CD4-positive, alpha-beta memory T cell (primary cell): ENCODE data around the gene HDAC10. TPM values are rescaled to one million over a fixed set of nuclear protein-coding genes. Genes with fewer than 3 reads are reported as not detected.

Source experiments
- CTCF ChIA-PET: fragments of 350-600 bp; sonication (Branson Sonifier 250); formaldehyde crosslinking; loops from one replicate; lab custom pipeline; 2021; ENCODE audit warnings: inconsistent platforms; ENCODE audit not compliant: partially characterized antibody; lab: Charles Lee
- POLR2A ChIA-PET: fragments of 350-600 bp; sonication (Branson Sonifier 250); formaldehyde crosslinking; loops from one replicate; lab custom pipeline; 2021; ENCODE audit not compliant: partially characterized antibody; lab: Charles Lee
- DNase-seq, 5 donors: peaks; one replicate each; pipeline versions ENCODE4 v3.0.0 to v3.0.0-alpha.2; 2020 to 2022; ENCODE audit warnings: mixed read lengths in 1 of 5
- H3K27ac ChIP-seq: one replicate; pipeline ENCODE4 v1.7.0; 2013; ENCODE audit warnings: low read depth, low read length
- H3K27me3 ChIP-seq: 2 replicates; pipeline ENCODE4 v1.7.0; 2013; ENCODE audit warnings: mild to moderate bottlenecking, low read length, moderate library complexity; ENCODE audit not compliant: insufficient read depth
- H3K36me3 ChIP-seq: 2 replicates; pipeline ENCODE4 v1.7.0; 2013; ENCODE audit warnings: mild to moderate bottlenecking, low read length, moderate library complexity; ENCODE audit not compliant: insufficient read depth
- H3K4me1 ChIP-seq: 2 replicates; pipeline ENCODE4 v1.7.0; 2013; ENCODE audit warnings: mild to moderate bottlenecking, low read length, moderate library complexity; ENCODE audit not compliant: insufficient read depth
- H3K4me3 ChIP-seq, 2 donors: one replicate each; pipeline ENCODE4 v1.7.0; 2013; ENCODE audit warnings: low read length in 2 of 2, mild to moderate bottlenecking in 1 of 2
- H3K9me3 ChIP-seq, 2 donors: one replicate each; pipeline ENCODE4 v1.7.0; 2013; ENCODE audit warnings: low read length in 2 of 2, control low read depth in 1 of 2; ENCODE audit not compliant: control insufficient read depth in 1 of 2
- H3K27ac Mint-ChIP-seq, 7 donors: one replicate each; pipeline ENCODE4 v1.8.0; 2020 to 2021; ENCODE audit warnings: mixed read lengths in 7 of 7, mild to moderate bottlenecking in 6 of 7, inconsistent platforms in 3 of 7, moderate library complexity in 3 of 7
- H3K27me3 Mint-ChIP-seq, 2 donors: one replicate each; pipeline ENCODE4 v1.8.0; 2020 to 2021; ENCODE audit warnings: mixed read lengths in 2 of 2
- H3K36me3 Mint-ChIP-seq, 2 donors: one replicate each; pipeline ENCODE4 v1.8.0; 2020 to 2021; ENCODE audit warnings: mixed read lengths in 2 of 2, inconsistent platforms in 1 of 2, mild to moderate bottlenecking in 1 of 2
- H3K4me1 Mint-ChIP-seq, 4 donors: one replicate each; pipeline ENCODE4 v1.8.0; 2020 to 2021; ENCODE audit warnings: mixed read lengths in 4 of 4, mild to moderate bottlenecking in 1 of 4
- H3K4me3 Mint-ChIP-seq, 8 donors: one replicate each; pipeline ENCODE4 v1.8.0; 2020 to 2021; ENCODE audit warnings: mixed read lengths in 8 of 8, mild to moderate bottlenecking in 7 of 8, moderate library complexity in 6 of 8, inconsistent platforms in 3 of 8
- H3K9me3 Mint-ChIP-seq, 8 donors: one replicate each; pipeline ENCODE4 v1.8.0; 2020 to 2021; ENCODE audit warnings: mixed read lengths in 8 of 8, mild to moderate bottlenecking in 5 of 8, inconsistent platforms in 3 of 8, moderate library complexity in 1 of 8
- intact Hi-C: fragments of 100-400 bp; cut with micrococcal nuclease; formaldehyde crosslinking; loops from one replicate; pipeline ENCODE4 v1.15.1; 2023
- polyA plus RNA-seq, 2 donors: library from polyadenylated mRNA; unstranded; fragments of 300-500 nt; fragmentation: Illumina TruSeq; gene quantifications; one replicate each; pipeline ENCODE4 v1.2.3, GENCODE V29; 2021
- total RNA-seq, 2 experiments: library from RNA; stranded (reverse); gene quantifications; one replicate each; pipeline ENCODE4 v1.2.3, GENCODE V29; 2021

The HDAC10 gene
- total and polyA plus RNA-seq, 4 experiments from 2014 or later, result 3.8 to 151 (median 73.7) TPM

DNA sequence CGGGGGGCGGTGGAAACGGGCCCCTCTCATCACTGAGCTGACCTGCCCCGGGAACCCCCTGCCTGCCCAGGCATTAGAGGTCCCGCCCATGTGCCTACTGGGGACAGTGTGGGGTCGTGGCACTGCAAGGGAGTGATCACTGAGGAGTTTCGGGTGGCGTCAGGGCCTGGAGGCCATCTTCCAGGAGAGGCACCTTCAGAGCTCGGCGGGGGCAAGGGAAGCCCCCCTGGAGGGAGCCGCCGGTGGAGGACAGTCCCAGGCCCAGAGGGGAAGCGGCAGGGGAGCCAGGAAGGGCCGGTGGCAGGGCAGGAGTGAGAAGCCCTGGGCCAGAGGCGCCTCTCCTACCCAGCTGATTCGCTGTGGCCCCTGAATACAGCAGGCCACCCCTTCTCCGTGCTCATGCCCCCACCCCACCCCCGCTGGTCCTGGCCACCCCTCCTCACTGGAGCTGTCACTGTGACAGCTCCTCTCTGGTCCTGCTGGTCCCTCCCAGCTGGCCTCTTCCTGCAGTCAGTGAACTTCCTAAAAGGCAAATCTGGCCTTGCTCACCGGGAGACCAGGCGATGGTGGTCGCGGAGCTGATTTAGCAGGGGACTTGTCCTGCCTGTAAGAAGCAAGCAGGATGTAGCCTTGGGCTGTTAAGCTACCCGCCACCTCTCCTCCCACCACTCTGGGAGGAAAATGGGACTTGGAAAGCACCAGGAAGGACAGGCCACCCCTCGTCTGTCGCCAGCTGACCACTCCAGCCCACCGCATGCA is 21.2 kb upstream of the HDAC10 start:
- Histone ChIP-seq H3K4me3 (no peak overlapping the region), H3K4me1 (peaks cover 30% of the 10 kb centered on the region), H3K27ac (no peak overlapping the region), H3K36me3 (no peaks in the 10 kb centered on the region), H3K27me3 (no peaks in the 10 kb centered on the region), H3K9me3 (no peaks in the 10 kb centered on the region)
- ChIA-PET CTCF (interaction anchor here (0.8 to 2.5 kb wide), 11 partner anchors 19 to 253 kb away, joined by 3 to 11 read pairs (median 4); partner anchors contain the start of genes DENND6B, HDAC10, LMF2 and NCAPH2), POLR2A (interaction anchor here (0.6 to 2.8 kb wide), 6 partner anchors 21 to 347 kb away, joined by 3 to 10 read pairs (median 4); partner anchors contain the start of genes HDAC10 and TUBGCP6)
- H3K27ac Mint-ChIP-seq, result no peak overlapping the region
- H3K36me3 Mint-ChIP-seq, result no peaks in the 10 kb centered on the region
- H3K4me3 Mint-ChIP-seq, result peak overlapping the region in 3 of 8 donors; percentile 7 to 54 (median 25)
- no peaks in the 10 kb centered on the region for H3K9me3 Mint-ChIP-seq
- DNase-seq, result no peak
- intact Hi-C loops, result loop anchor here (5.0 kb wide), 1 partner anchor 225 kb away; no protein-coding TSS in a partner anchor
- H3K27me3 Mint-ChIP-seq, result no peaks in the 10 kb centered on the region
- H3K4me1 Mint-ChIP-seq, result peaks cover 1 to 24% (median 10%) of the 10 kb centered on the region in 4 donors

DNA sequence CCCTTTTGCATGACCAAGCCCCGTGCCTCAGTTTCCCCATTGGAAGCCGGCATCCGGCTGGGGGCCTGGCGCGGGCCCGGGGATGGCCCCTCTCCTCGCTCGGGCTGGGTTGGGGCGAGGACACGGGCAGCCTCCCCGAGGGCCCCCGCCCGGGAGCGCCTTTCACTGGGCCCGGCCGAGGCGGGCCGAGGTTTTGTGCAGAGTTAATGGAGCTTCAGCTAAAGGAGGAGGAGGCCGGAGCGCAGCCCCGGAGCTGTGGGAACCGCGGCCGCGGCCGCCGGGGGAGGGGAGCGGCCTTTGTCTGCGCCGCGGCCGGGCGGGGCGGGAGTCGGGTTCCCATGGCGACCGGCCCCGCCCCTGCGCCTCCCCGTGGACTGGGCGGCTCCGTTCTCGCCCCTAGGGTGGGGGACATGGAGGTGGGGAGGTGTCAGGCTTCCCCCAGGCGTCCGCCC is 20.5 kb upstream of the HDAC10 start:
- Histone ChIP-seq H3K4me3 (peak overlapping the region; percentile 12 to 64), H3K9me3 (no peaks in the 10 kb centered on the region), H3K36me3 (no peaks in the 10 kb centered on the region), H3K27ac (no peak overlapping the region), H3K4me1 (peaks cover 30% of the 10 kb centered on the region), H3K27me3 (no peaks in the 10 kb centered on the region)
- intact Hi-C loops, result loop anchor here (2.0 to 5.0 kb wide), 4 partner anchors 27 to 349 kb away; partner anchors contain the start of genes DENND6B and TUBGCP6
- no peaks in the 10 kb centered on the region for H3K9me3 Mint-ChIP-seq
- H3K27me3 Mint-ChIP-seq, result no peaks in the 10 kb centered on the region
- H3K27ac Mint-ChIP-seq, result peak overlapping the region in 1 of 7 donors; percentile 61
- peak overlapping the region in 2 of 8 donors; percentile 51 to 72 for H3K4me3 Mint-ChIP-seq
- no peaks in the 10 kb centered on the region for H3K36me3 Mint-ChIP-seq
- CTCF ChIA-PET, result interaction anchor here (1.1 to 2.5 kb wide), 4 partner anchors 19 to 56 kb away, joined by 3 to 11 read pairs (median 6); partner anchors contain the start of genes DENND6B and HDAC10
- DNase-seq, result peak in 3 of 5 donors; percentile 35 to 50 (median 42)
- POLR2A ChIA-PET, result interaction anchor here (0.6 to 4.6 kb wide), 6 partner anchors 20 to 348 kb away, joined by 3 to 26 read pairs (median 4); partner anchors contain the start of genes HDAC10 and TUBGCP6
- H3K4me1 Mint-ChIP-seq, result peaks cover 1 to 24% (median 10%) of the 10 kb centered on the region in 4 donors

DNA sequence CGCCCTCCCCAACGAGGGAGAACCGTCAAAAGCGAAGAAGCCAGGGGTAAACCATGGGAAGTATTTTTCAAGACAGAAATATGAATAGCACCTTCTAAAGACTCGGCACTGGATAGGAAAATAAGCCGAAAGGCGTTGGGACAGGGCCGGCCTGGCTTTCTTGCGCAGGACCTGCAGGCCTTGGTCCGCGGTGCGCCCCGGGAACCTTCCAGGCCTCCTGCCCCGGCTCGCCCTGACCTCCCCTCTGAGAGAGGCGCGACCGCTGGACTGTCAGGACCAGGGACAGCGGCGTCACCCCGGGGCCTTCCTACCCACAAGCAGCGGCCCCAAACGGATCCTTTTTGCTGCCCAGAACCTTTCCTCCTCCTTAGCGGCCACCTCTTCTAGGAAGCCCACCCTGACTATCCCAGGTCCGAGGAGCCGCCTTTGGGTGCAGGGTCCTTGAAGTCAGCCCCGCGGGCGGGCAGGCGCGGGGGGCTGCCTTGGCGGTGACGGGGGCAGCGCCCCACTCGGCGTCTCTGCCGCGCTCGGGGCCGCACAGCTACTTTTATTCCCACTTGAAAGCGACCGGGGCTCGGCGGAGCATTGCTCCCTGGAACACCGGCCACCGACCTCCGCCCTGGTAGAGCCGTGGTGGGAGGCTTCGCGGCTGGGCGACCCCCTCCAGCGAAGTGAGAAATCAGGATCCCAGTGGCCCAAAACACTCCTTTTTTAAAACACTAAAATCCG is 19.8 kb upstream of the HDAC10 start:
- Histone ChIP-seq H3K4me1 (peaks cover 30% of the 10 kb centered on the region), H3K27ac (peak overlapping the region; percentile 33), H3K27me3 (no peaks in the 10 kb centered on the region), H3K4me3 (peak overlapping the region; percentile 42 to 64), H3K36me3 (no peaks in the 10 kb centered on the region), H3K9me3 (no peaks in the 10 kb centered on the region)
- Mint-ChIP-seq H3K4me1 (peaks cover 1 to 24% (median 10%) of the 10 kb centered on the region in 4 donors), H3K36me3 (no peaks in the 10 kb centered on the region), H3K27me3 (no peaks in the 10 kb centered on the region), H3K4me3 (peak overlapping the region; percentile 61 to 83 (median 74)), H3K27ac (peak overlapping the region in 4 of 7 donors; percentile 19 to 76 (median 70)), H3K9me3 (no peaks in the 10 kb centered on the region)
- intact Hi-C loops, result loop anchor here (1.0 to 5.0 kb wide), 5 partner anchors 19 to 350 kb away; partner anchors contain the start of genes DENND6B and TUBGCP6
- DNase-seq, result peak; percentile 70 to 78 (median 75)
- ChIA-PET CTCF (interaction anchor here (1.4 to 2.5 kb wide), 3 partner anchors 19 to 57 kb away, joined by 3 to 11 read pairs (median 10); partner anchors contain the start of genes DENND6B and HDAC10), POLR2A (interaction anchor here (1.1 to 4.6 kb wide), 4 partner anchors 20 to 351 kb away, joined by 4 to 26 read pairs (median 6); partner anchors contain the start of genes HDAC10 and TUBGCP6)

DNA sequence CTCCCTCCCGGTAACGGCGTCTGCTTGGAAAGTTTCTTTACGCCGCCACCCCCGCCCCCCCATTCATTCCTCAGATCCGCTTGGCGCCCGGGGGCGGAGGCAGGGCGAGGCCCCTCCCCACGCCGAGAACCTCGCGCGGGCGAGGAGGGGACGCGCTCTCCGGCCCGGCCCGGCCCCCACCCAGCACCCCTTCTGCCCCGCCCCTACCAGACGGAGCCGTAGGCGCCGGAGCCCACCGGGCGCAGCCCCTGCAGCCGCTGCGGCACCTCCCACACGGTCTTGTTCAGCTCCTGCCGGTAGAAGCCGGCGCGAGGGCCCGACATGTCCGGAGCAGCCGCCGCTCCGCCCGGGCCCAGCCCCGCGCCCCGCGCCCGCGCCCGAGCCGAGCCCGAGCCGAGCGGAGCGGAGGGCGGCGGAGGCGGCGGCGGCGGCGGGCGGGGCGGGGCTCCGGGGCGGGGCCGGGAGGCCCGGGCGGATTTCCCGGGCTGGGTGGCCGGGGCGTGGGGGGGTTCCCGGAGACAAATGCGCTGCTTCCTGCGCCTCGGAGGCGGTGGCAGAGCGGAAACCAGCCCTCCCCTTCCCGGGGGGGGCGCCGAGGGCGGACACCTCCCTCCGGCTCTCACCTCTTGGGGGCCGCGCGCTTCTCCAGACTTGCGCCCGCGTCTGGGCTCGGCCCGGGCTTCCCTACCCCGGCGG is 19.1 kb upstream of the HDAC10 start, which contains the start of gene MAPK11:
MAPK11 (minus strand) TSS at position 411 of the 696 bp plus-strand sequence; CDS start at position 323, 88 bp downstream.
- CTCF ChIA-PET, result no interaction called here
- POLR2A ChIA-PET, result interaction anchor here (0.6 to 4.6 kb wide), 5 partner anchors 19 to 351 kb away, joined by 3 to 26 read pairs (median 4); partner anchors contain the start of genes HDAC10 and TUBGCP6
- peak within 1 kb of the TSS in 4 of 7 donors; percentile 19 to 76 (median 70) for H3K27ac Mint-ChIP-seq

DNA sequence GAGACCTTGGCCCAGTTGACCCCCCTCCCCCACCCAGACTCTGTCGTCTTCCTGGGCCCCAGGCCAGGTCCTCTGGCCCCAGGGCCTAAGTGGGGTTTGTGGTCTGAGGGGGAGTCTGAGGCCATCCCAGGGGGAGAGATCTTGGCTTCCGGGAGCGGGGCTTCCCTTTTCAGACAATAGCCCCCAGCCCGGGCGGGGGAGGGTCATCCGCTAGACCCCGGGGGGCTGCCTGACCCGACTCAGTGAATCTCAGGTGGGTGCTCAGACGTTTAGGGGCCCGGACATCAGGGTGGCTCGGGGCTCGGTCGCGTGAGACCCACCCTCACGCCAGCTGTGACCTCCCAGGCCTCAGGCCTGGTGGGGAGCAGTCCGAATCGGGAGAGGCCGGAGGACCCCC is 18.5 kb upstream of the HDAC10 start:
- Mint-ChIP-seq H3K4me1 (peaks cover 1 to 24% (median 10%) of the 10 kb centered on the region in 4 donors), H3K27ac (no peak overlapping the region), H3K36me3 (no peaks in the 10 kb centered on the region), H3K9me3 (no peaks in the 10 kb centered on the region), H3K4me3 (peak overlapping the region in 7 of 8 donors; percentile 43 to 72 (median 64)), H3K27me3 (peaks cover 0 to 3% of the 10 kb centered on the region in 2 donors)
- peaks cover 30% of the 10 kb centered on the region for H3K4me1 ChIP-seq
- CTCF ChIA-PET, result no interaction called here
- H3K36me3 ChIP-seq, result no peaks in the 10 kb centered on the region
- H3K4me3 ChIP-seq, result no peak overlapping the region
- H3K27ac ChIP-seq, result peak overlapping the region; percentile 9
- DNase-seq, result no peak
- no peaks in the 10 kb centered on the region for H3K27me3 ChIP-seq
- POLR2A ChIA-PET, result interaction anchor here (0.6 to 4.6 kb wide), 5 partner anchors 18 to 352 kb away, joined by 3 to 26 read pairs (median 4); partner anchors contain the start of genes HDAC10 and TUBGCP6
- intact Hi-C loops, result no loop called here
- H3K9me3 ChIP-seq, result no peaks in the 10 kb centered on the region

More for the DNA sequence above, 19.1 kb upstream of the HDAC10 start, which contains the start of gene MAPK11:
- H3K4me3 Mint-ChIP-seq, result peak within 1 kb of the TSS; percentile 64 to 83 (median 74)
- peak in 4 of 5 donors; percentile 75 to 80 (median 78) for DNase-seq
- intact Hi-C loops, result loop anchor here (1.0 to 5.0 kb wide), 5 partner anchors 18 to 351 kb away; partner anchors contain the start of genes DENND6B and TUBGCP6
- peaks cover 1 to 24% (median 10%) of the 10 kb centered on the region in 4 donors for H3K4me1 Mint-ChIP-seq
- H3K27me3 ChIP-seq, result no peaks in the 10 kb centered on the region
- H3K4me3 ChIP-seq, result peak within 1 kb of the TSS; percentile 42 to 64
- peaks cover 0 to 2% of the 10 kb centered on the region in 2 donors for H3K27me3 Mint-ChIP-seq
- peaks cover 30% of the 10 kb centered on the region for H3K4me1 ChIP-seq
- no peaks in the 10 kb centered on the region for H3K36me3 Mint-ChIP-seq
- H3K27ac ChIP-seq, result peak within 1 kb of the TSS; percentile 33
- no peaks in the 10 kb centered on the region for H3K9me3 ChIP-seq
- no peaks in the 10 kb centered on the region for H3K36me3 ChIP-seq
- H3K9me3 Mint-ChIP-seq, result no peaks in the 10 kb centered on the region
